SK-N-MC (cell line): Measurements from ENCODE around the gene ITPRIPL2.

Experiments used
- DNase-seq: peaks from one replicate; pipeline ENCODE4 v3.0.0-alpha.2; 2011; ENCODE audit warnings: low read depth, low spot score
- H3K27ac ChIP-seq: fragments of 200-600 bp; sonication (generic); 2 replicates; pipeline ENCODE4 v1.5.1; 2016; ENCODE audit warnings: mixed run types
- H3K36me3 ChIP-seq: fragments of 200-600 bp; sonication (generic); 2 replicates; pipeline ENCODE4 v1.6.1; 2017; ENCODE audit warnings: antibody characterized with exemption, low read length, mixed read lengths; ENCODE audit not compliant: insufficient read depth
- H3K4me3 ChIP-seq: fragments of 200-600 bp; sonication (generic); 2 replicates; pipeline ENCODE4 v1.5.1; 2016
- H3K9ac ChIP-seq: fragments of 200-600 bp; sonication (generic); 2 replicates; pipeline ENCODE4 v1.8.0; 2017; ENCODE audit warnings: mixed run types, mixed read lengths; ENCODE audit not compliant: insufficient read length
- H3K9me3 ChIP-seq: fragments of 200-600 bp; sonication (generic); 2 replicates; pipeline ENCODE4 v1.6.1; 2017; ENCODE audit warnings: low read depth, mild to moderate bottlenecking, antibody characterized with exemption, low read length, moderate library complexity, mixed read lengths
- EZH2 ChIP-seq: fragments of 200-600 bp; sonication (generic); IDR thresholded peaks from one replicate; pipeline ENCODE4 v1.6.1; 2017; ENCODE audit warnings: antibody characterized with exemption
- FOXP2 ChIP-seq: optimal IDR thresholded peaks from 2 replicates; pipeline ENCODE3; 2011; ENCODE audit warnings: mild to moderate bottlenecking, moderate library complexity; ENCODE audit not compliant: insufficient read depth; ENCODE audit errors: extremely low read length, control extremely low read depth
- POLR2AphosphoS5 ChIP-seq: IDR thresholded peaks from 2 replicates; pipeline ENCODE4 v1.6.1; 2012; ENCODE audit warnings: mild to moderate bottlenecking, low read depth, low read length, borderline replicate concordance

The ITPRIPL2 gene

DNA sequence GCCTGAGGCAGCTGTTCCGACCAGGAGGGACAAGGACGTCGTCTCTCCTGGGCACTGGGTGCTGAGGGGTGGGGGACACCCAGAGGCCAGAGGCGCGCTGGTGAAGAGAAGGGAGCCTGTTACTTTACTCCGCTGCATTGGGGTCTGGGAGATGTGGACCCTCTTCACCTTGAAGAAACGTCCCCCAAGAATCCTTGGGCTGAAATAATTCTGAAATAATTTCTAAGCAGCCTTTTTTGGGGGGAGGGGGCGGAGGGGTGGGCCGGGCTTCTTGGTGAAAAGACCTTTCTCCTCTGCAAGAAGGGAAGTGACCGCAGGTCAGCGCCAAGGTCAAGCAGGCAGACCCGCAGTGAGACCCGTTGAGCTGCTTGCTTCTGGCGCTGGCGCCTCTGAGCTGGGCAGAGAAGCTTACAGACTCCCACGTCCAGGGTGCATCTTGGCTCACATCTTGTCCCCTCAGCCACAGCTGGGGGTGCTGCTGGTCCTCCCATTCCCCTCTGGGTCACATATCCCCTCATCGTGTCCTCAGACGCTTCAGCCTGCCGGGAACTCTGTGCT, 55.4 kb downstream of the ITPRIPL2 start:
- no peak overlapping the region for H3K27ac ChIP-seq
- H3K4me3 ChIP-seq, result no peak overlapping the region
- H3K9me3 ChIP-seq, result no peaks in the 10 kb centered on the region
- DNase-seq, result no peak
- H3K36me3 ChIP-seq, result no peaks in the 10 kb centered on the region
- H3K9ac ChIP-seq, result no peak overlapping the region
- TF ChIP-seq EZH2 (no peak), POLR2AphosphoS5 (no peak), FOXP2 (no peak)

DNA sequence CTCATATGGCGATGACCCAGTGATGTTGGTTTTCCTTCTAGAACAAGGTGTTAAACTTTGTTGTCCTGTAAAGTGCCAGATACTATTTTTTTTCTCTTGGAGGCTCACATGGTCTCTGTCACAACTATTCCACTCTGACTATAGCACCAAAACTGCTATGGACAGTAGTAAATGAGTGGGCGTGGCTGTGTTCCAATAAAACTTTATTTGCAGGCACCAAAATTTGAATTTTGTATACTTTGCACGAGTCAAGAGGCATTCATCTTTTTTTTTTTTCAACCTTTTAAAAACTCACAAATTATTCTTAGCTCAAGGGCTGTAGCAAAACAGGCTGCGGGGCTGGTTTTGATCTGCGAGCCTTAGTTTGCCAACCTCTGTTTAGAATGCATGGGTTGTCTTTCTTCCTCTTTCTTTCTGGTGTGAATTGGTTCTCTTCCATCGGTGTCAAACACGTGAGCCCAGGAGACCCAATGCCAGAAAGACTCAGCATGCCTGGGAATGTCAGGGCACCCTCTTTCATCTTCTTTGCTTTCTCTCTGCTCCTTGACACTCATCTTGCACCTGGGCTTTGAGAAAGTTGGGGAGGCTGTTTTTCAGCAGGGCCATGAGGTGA, 56.4 kb downstream of the ITPRIPL2 start:
- Histone ChIP-seq H3K4me3 (no peak overlapping the region), H3K36me3 (no peaks in the 10 kb centered on the region), H3K27ac (no peak overlapping the region), H3K9me3 (no peaks in the 10 kb centered on the region), H3K9ac (no peak overlapping the region)
- no peak for DNase-seq
- TF ChIP-seq FOXP2 (no peak), EZH2 (no peak), POLR2AphosphoS5 (no peak)
